Measurements from ENCODE around the gene IZUMO1. TPM values are rescaled to one million over a fixed set of nuclear protein-coding genes. Genes with fewer than 3 reads are reported as not detected.

IZUMO1 gene
- total and polyA plus RNA-seq, 9 of the 15 experiments (the other 6 are each of a cell fraction or from before 2014, with no cell fraction given) = 0.14 to 2.1 (median 0.73) TPM

DNA sequence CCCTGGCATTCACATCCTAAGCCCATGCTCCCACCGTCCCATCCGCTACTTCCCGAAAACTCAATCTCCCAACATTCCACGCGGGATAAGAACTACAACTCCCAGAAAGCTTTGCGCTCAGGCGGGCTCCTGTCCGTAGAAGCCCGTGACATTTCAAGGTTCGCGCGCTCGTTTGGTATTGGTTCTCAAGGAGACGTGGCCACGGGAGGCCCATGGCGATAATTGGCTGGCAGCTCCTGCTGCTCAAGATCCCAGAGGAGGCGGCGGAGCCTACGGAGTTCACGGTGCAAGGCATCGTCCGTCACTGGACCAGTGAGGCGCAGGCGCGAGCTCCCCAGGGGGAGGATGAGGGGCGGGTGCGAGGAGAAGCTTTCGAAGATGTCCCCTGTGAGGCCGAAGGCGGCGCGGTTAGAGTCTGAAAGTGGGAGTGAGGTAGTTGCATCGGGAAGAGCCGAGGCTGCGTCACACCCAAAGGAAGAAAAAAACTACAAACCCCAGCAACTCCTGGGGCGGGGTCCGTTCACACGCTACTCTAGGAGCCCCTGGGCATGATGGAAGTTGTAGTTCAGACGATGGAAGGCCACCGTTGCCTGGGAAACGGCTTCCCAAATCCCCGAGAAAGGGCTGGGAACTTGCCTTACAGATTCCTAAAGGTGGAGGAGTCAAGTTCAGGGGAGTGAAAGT lies 26.0 kb downstream of the IZUMO1 start (continued):
- no peak; the same call in none of the 2 replicates for TF ChIP-seq CREB1 (IDR thresholded peaks at IDR 0.05)
- TF ChIP-seq CREB1 (CRISPR knock-in tag; IDR thresholded peaks at IDR 0.05) = peak; percentile 76
- TF ChIP-seq, protein P1, sequence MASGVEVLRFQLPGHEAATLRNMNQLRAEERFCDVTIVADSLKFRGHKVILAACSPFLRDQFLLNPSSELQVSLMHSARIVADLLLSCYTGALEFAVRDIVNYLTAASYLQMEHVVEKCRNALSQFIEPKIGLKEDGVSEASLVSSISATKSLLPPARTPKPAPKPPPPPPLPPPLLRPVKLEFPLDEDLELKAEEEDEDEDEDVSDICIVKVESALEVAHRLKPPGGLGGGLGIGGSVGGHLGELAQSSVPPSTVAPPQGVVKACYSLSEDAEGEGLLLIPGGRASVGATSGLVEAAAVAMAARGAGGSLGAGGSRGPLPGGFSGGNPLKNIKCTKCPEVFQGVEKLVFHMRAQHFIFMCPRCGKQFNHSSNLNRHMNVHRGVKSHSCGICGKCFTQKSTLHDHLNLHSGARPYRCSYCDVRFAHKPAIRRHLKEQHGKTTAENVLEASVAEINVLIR (CRISPR knock-in tag; IDR thresholded peaks at IDR 0.05) = 0 out of 2 replicates have a peak, but pooled peaks have one; percentile 6
- peak; percentile 61 for TF ChIP-seq POLR2A (conservative IDR thresholded peaks at IDR 0.05)
- TF ChIP-seq ZNF644 (tag; IDR thresholded peaks at IDR 0.05; ENCODE audit: low read depth) = peak; percentile 86; the same call in 1 of the 2 replicates
- no peak for TF ChIP-seq HIVEP1 (CRISPR knock-in tag; IDR thresholded peaks at IDR 0.05)
- TF ChIP-seq, protein P2, sequence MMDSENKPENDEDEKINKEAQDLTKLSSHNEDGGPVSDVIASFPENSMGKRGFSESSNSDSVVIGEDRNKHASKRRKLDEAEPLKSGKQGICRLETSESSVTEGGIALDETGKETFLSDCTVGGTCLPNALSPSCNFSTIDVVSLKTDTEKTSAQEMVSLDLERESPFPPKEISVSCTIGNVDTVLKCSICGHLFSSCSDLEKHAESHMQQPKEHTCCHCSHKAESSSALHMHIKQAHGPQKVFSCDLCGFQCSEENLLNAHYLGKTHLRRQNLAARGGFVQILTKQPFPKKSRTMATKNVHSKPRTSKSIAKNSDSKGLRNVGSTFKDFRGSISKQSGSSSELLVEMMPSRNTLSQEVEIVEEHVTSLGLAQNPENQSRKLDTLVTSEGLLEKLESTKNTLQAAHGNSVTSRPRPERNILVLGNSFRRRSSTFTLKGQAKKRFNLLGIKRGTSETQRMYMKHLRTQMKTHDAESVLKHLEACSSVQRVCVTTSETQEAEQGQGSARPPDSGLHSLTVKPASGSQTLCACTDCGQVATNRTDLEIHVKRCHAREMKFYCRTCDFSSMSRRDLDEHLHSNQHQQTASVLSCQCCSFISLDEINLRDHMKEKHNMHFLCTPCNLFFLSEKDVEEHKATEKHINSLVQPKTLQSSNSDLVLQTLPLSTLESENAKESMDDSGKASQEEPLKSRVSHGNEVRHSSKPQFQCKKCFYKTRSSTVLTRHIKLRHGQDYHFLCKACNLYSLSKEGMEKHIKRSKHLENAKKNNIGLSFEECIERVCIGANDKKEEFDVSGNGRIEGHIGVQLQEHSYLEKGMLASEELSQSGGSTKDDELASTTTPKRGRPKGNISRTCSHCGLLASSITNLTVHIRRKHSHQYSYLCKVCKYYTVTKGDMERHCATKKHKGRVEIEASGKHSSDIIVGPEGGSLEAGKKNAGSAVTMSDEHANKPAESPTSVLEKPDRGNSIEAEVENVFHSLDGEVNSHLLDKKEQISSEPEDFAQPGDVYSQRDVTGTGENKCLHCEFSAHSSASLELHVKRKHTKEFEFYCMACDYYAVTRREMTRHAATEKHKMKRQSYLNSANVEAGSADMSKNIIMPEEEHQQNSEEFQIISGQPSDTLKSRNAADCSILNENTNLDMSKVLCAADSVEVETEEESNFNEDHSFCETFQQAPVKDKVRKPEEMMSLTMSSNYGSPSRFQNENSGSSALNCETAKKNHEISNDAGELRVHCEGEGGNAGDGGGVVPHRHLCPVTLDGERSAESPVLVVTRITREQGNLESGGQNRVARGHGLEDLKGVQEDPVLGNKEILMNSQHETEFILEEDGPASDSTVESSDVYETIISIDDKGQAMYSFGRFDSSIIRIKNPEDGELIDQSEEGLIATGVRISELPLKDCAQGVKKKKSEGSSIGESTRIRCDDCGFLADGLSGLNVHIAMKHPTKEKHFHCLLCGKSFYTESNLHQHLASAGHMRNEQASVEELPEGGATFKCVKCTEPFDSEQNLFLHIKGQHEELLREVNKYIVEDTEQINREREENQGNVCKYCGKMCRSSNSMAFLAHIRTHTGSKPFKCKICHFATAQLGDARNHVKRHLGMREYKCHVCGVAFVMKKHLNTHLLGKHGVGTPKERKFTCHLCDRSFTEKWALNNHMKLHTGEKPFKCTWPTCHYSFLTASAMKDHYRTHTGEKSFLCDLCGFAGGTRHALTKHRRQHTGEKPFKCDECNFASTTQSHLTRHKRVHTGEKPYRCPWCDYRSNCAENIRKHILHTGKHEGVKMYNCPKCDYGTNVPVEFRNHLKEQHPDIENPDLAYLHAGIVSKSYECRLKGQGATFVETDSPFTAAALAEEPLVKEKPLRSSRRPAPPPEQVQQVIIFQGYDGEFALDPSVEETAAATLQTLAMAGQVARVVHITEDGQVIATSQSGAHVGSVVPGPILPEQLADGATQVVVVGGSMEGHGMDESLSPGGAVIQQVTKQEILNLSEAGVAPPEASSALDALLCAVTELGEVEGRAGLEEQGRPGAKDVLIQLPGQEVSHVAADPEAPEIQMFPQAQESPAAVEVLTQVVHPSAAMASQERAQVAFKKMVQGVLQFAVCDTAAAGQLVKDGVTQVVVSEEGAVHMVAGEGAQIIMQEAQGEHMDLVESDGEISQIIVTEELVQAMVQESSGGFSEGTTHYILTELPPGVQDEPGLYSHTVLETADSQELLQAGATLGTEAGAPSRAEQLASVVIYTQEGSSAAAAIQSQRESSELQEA (IDR thresholded peaks at IDR 0.05; ENCODE audit: low read depth) = no peak
- TF ChIP-seq PBX2 (CRISPR knock-in tag; IDR thresholded peaks at IDR 0.05; ENCODE audit: low read depth) = peak; percentile 37; the same call in 1 of the 2 replicates
- TF ChIP-seq PBX2 (tag; conservative IDR thresholded peaks at IDR 0.05; ENCODE audit: low read depth) = peak; percentile 94
- no peak for TF ChIP-seq GABPB2 (CRISPR knock-in tag; conservative IDR thresholded peaks at IDR 0.05)
- no peak for TF ChIP-seq PATZ1 (CRISPR knock-in tag; IDR thresholded peaks at IDR 0.05; ENCODE audit: borderline replicate concordance)
- TF ChIP-seq, protein P3, sequence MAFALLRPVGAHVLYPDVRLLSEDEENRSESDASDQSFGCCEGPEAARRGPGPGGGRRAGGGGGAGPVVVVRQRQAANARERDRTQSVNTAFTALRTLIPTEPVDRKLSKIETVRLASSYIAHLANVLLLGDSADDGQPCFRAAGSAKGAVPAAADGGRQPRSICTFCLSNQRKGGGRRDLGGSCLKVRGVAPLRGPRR (CRISPR knock-in tag; IDR thresholded peaks at IDR 0.05) = no peak
- peak; percentile 97 for TF ChIP-seq NFYB (IDR thresholded peaks at IDR 0.05; ENCODE audit: extremely low read depth, insufficient read length)
